Activated CD4-positive, alpha-beta T cell treated with anti-CD3 and anti-CD28 coated beads for 24 hours (primary cell): Measurements from ENCODE around the gene RAPGEF5.
"Not testable (repeated sequence)": the region's sequence is repeated elsewhere in the genome, so short reads cannot be mapped to it uniquely, and the experiment has no call there.

ENCODE experiments used
- DNase-seq, 2 donors: peaks; one replicate each; pipeline ENCODE4 v3.0.0-alpha.2; 2020; ENCODE audit warnings: low read depth in 2 of 2

RAPGEF5 gene

GRCh38 chr7:22082886-22083703 lies 273.9 kb downstream of the RAPGEF5 start:
- DNase-seq = peak; percentile 77 to 80

GRCh38 chr7:22082553-22082885 lies 274.4 kb downstream of the RAPGEF5 start:
- DNase-seq = no peak

GRCh38 chr7:22080219-22080618 lies 276.7 kb downstream of the RAPGEF5 start:
- not testable (repeated sequence) for DNase-seq

GRCh38 chr7:22078872-22079271 lies 278.1 kb downstream of the RAPGEF5 start:
- not testable (repeated sequence) for DNase-seq

GRCh38 chr7:22075561-22075960 lies 281.4 kb downstream of the RAPGEF5 start:
- DNase-seq = no peak

GRCh38 chr7:22074897-22075296 lies 282.1 kb downstream of the RAPGEF5 start:
- no peak for DNase-seq
